ENCODE measurements around the gene ARHGAP15.

ARHGAP15 gene

GRCh38 chr2:143263066-143263625 is 133.9 kb downstream of the ARHGAP15 start:
- H3K27ac Mint-ChIP-seq, result peak overlapping the region; percentile 100
- peaks cover 33% of the 10 kb centered on the region for H3K36me3 Mint-ChIP-seq (ENCODE audit: low read depth)
- no peak overlapping the region for H3K4me3 Mint-ChIP-seq
- peaks cover 26% of the 10 kb centered on the region for H3K9me3 Mint-ChIP-seq
- peaks cover 39% of the 10 kb centered on the region for H3K4me1 Mint-ChIP-seq (ENCODE audit: low read depth)
- no peaks in the 10 kb centered on the region for H3K27me3 Mint-ChIP-seq (ENCODE audit: low read depth)

GRCh38 chr2:143264851-143265250 is 135.6 kb downstream of the ARHGAP15 start:
- H3K4me1 Mint-ChIP-seq (ENCODE audit: low read depth), result peaks cover 28% of the 10 kb centered on the region
- no peak overlapping the region for H3K27ac Mint-ChIP-seq
- H3K36me3 Mint-ChIP-seq (ENCODE audit: low read depth), result peaks cover 33% of the 10 kb centered on the region
- H3K9me3 Mint-ChIP-seq, result peaks cover 26% of the 10 kb centered on the region
- no peaks in the 10 kb centered on the region for H3K27me3 Mint-ChIP-seq (ENCODE audit: low read depth)
- H3K4me3 Mint-ChIP-seq, result no peak overlapping the region

- Mint-ChIP-seq H3K9me3 (no peaks in the 10 kb centered on the region), H3K27me3 (ENCODE audit: low read depth) (no peaks in the 10 kb centered on the region), H3K4me3 (no peak overlapping the region), H3K36me3 (ENCODE audit: low read depth) (peaks cover 25% of the 10 kb centered on the region), H3K4me1 (ENCODE audit: low read depth) (peaks cover 37% of the 10 kb centered on the region), H3K27ac (no peak overlapping the region)
Measured at GRCh38 chr2:143279672-143280071, 150.5 kb downstream of the ARHGAP15 start.

GRCh38 chr2:143280097-143280757 is 151.0 kb downstream of the ARHGAP15 start:
- Mint-ChIP-seq H3K36me3 (ENCODE audit: low read depth) (peaks cover 23% of the 10 kb centered on the region), H3K4me1 (ENCODE audit: low read depth) (peaks cover 37% of the 10 kb centered on the region), H3K27ac (no peak overlapping the region), H3K27me3 (ENCODE audit: low read depth) (no peaks in the 10 kb centered on the region), H3K9me3 (no peaks in the 10 kb centered on the region), H3K4me3 (no peak overlapping the region)

- H3K4me3 Mint-ChIP-seq, result no peak overlapping the region
- H3K4me1 Mint-ChIP-seq (ENCODE audit: low read depth), result peaks cover 22% of the 10 kb centered on the region
- no peaks in the 10 kb centered on the region for H3K9me3 Mint-ChIP-seq
- no peak overlapping the region for H3K27ac Mint-ChIP-seq
- H3K27me3 Mint-ChIP-seq (ENCODE audit: low read depth), result no peaks in the 10 kb centered on the region
- H3K36me3 Mint-ChIP-seq (ENCODE audit: low read depth), result peaks cover 13% of the 10 kb centered on the region
Measured at GRCh38 chr2:143282684-143283083, 153.5 kb downstream of the ARHGAP15 start.

GRCh38 chr2:143284087-143284675 is 155.0 kb downstream of the ARHGAP15 start:
- H3K27ac Mint-ChIP-seq, result no peak overlapping the region
- peaks cover 26% of the 10 kb centered on the region for H3K4me1 Mint-ChIP-seq (ENCODE audit: low read depth)
- H3K27me3 Mint-ChIP-seq (ENCODE audit: low read depth), result no peaks in the 10 kb centered on the region
- H3K36me3 Mint-ChIP-seq (ENCODE audit: low read depth), result peaks cover 16% of the 10 kb centered on the region
- no peak overlapping the region for H3K4me3 Mint-ChIP-seq
- H3K9me3 Mint-ChIP-seq, result no peaks in the 10 kb centered on the region

GRCh38 chr2:143289025-143289424 is 159.8 kb downstream of the ARHGAP15 start:
- Mint-ChIP-seq H3K36me3 (ENCODE audit: low read depth) (peaks cover 4% of the 10 kb centered on the region), H3K27ac (no peak overlapping the region), H3K4me1 (ENCODE audit: low read depth) (peaks cover 6% of the 10 kb centered on the region)

GRCh38 chr2:143290221-143290620 is 161.0 kb downstream of the ARHGAP15 start:
- Mint-ChIP-seq H3K4me1 (ENCODE audit: low read depth) (peaks cover 6% of the 10 kb centered on the region), H3K36me3 (ENCODE audit: low read depth) (peaks cover 4% of the 10 kb centered on the region), H3K4me3 (no peak overlapping the region), H3K9me3 (no peaks in the 10 kb centered on the region), H3K27ac (no peak overlapping the region), H3K27me3 (ENCODE audit: low read depth) (no peaks in the 10 kb centered on the region)

More at GRCh38 chr2:143289025-143289424, 159.8 kb downstream of the ARHGAP15 start:
- H3K9me3 Mint-ChIP-seq, result no peaks in the 10 kb centered on the region
- H3K4me3 Mint-ChIP-seq, result no peak overlapping the region
- no peaks in the 10 kb centered on the region for H3K27me3 Mint-ChIP-seq (ENCODE audit: low read depth)

- Mint-ChIP-seq H3K4me3 (no peak overlapping the region), H3K4me1 (ENCODE audit: low read depth) (peaks cover 11% of the 10 kb centered on the region), H3K36me3 (ENCODE audit: low read depth) (peaks cover 14% of the 10 kb centered on the region), H3K9me3 (no peaks in the 10 kb centered on the region), H3K27me3 (ENCODE audit: low read depth) (no peaks in the 10 kb centered on the region), H3K27ac (no peak overlapping the region)
Measured at GRCh38 chr2:143294068-143294467, 164.8 kb downstream of the ARHGAP15 start.

GRCh38 chr2:143296089-143296488 is 166.9 kb downstream of the ARHGAP15 start:
- Mint-ChIP-seq H3K9me3 (no peaks in the 10 kb centered on the region), H3K36me3 (ENCODE audit: low read depth) (peaks cover 17% of the 10 kb centered on the region), H3K27ac (no peak overlapping the region), H3K4me1 (ENCODE audit: low read depth) (peaks cover 12% of the 10 kb centered on the region), H3K27me3 (ENCODE audit: low read depth) (no peaks in the 10 kb centered on the region), H3K4me3 (no peak overlapping the region)

- H3K36me3 Mint-ChIP-seq (ENCODE audit: low read depth), result peaks cover 20% of the 10 kb centered on the region
- no peaks in the 10 kb centered on the region for H3K27me3 Mint-ChIP-seq (ENCODE audit: low read depth)
- H3K4me1 Mint-ChIP-seq (ENCODE audit: low read depth), result peaks cover 12% of the 10 kb centered on the region
- no peak overlapping the region for H3K4me3 Mint-ChIP-seq
- no peaks in the 10 kb centered on the region for H3K9me3 Mint-ChIP-seq
- no peak overlapping the region for H3K27ac Mint-ChIP-seq
Measured at GRCh38 chr2:143297182-143297581, 168.0 kb downstream of the ARHGAP15 start.

GRCh38 chr2:143300536-143300935 is 171.3 kb downstream of the ARHGAP15 start:
- no peak overlapping the region for H3K4me3 Mint-ChIP-seq
- H3K36me3 Mint-ChIP-seq (ENCODE audit: low read depth), result peaks cover 35% of the 10 kb centered on the region
- no peaks in the 10 kb centered on the region for H3K27me3 Mint-ChIP-seq (ENCODE audit: low read depth)
- no peak overlapping the region for H3K27ac Mint-ChIP-seq
- H3K4me1 Mint-ChIP-seq (ENCODE audit: low read depth), result peaks cover 14% of the 10 kb centered on the region
- peaks cover 9% of the 10 kb centered on the region for H3K9me3 Mint-ChIP-seq

- H3K36me3 Mint-ChIP-seq (ENCODE audit: low read depth), result peaks cover 2% of the 10 kb centered on the region
- no peak overlapping the region for H3K27ac Mint-ChIP-seq
- H3K9me3 Mint-ChIP-seq, result no peaks in the 10 kb centered on the region
- peaks cover 3% of the 10 kb centered on the region for H3K4me1 Mint-ChIP-seq (ENCODE audit: low read depth)
- H3K27me3 Mint-ChIP-seq (ENCODE audit: low read depth), result no peaks in the 10 kb centered on the region
- H3K4me3 Mint-ChIP-seq, result no peak overlapping the region
Measured at GRCh38 chr2:143311426-143311825, 182.2 kb downstream of the ARHGAP15 start.

- Mint-ChIP-seq H3K27me3 (ENCODE audit: low read depth) (no peaks in the 10 kb centered on the region), H3K9me3 (no peaks in the 10 kb centered on the region), H3K4me3 (no peak overlapping the region), H3K36me3 (ENCODE audit: low read depth) (peaks cover 2% of the 10 kb centered on the region), H3K27ac (no peak overlapping the region), H3K4me1 (ENCODE audit: low read depth) (peaks cover 3% of the 10 kb centered on the region)
Measured at GRCh38 chr2:143312441-143312840, 183.2 kb downstream of the ARHGAP15 start.

GRCh38 chr2:143313861-143314260 is 184.6 kb downstream of the ARHGAP15 start:
- H3K9me3 Mint-ChIP-seq, result no peaks in the 10 kb centered on the region
- H3K4me1 Mint-ChIP-seq (ENCODE audit: low read depth), result peaks cover 3% of the 10 kb centered on the region
- H3K4me3 Mint-ChIP-seq, result no peak overlapping the region
- no peak overlapping the region for H3K27ac Mint-ChIP-seq
- H3K36me3 Mint-ChIP-seq (ENCODE audit: low read depth), result no peaks in the 10 kb centered on the region
- H3K27me3 Mint-ChIP-seq (ENCODE audit: low read depth), result no peaks in the 10 kb centered on the region
